WTC11 (cell line): ENCODE data around the gene KIAA1328. TPM values are rescaled to one million over a fixed set of nuclear protein-coding genes. Genes with fewer than 3 reads are reported as not detected.

Experiments
- ATAC-seq: fragments of 200-7000 bp; cut with Tn5 transposase; 2 replicates; pipeline ENCODE4 v1.10.0; 2021; ENCODE audit warnings: mild to moderate bottlenecking, moderate library complexity
- CTCF ChIA-PET: fragments of 300-600 bp; sonication (Branson Sonifier 250); formaldehyde crosslinking; loops from one replicate; lab custom pipeline; 2021; ENCODE audit warnings: antibody characterized with exemption; lab: Charles Lee
- POLR2A ChIA-PET: fragments of 350-600 bp; sonication (Branson Sonifier 250); formaldehyde crosslinking; loops from one replicate; lab custom pipeline; 2021; ENCODE audit warnings: antibody characterized with exemption; lab: Charles Lee
- DNase-seq: peaks from one replicate; pipeline ENCODE4 v3.0.0; 2021; ENCODE audit warnings: low spot score
- H3K27ac Mint-ChIP-seq: 2 replicates; pipeline ENCODE4 v1.8.0; 2021; ENCODE audit warnings: mixed read lengths
- H3K27me3 Mint-ChIP-seq: 2 replicates; pipeline ENCODE4 v1.8.0; 2021; ENCODE audit warnings: low read depth, mild to moderate bottlenecking, moderate library complexity, mixed read lengths
- H3K36me3 Mint-ChIP-seq: 2 replicates; pipeline ENCODE4 v1.8.0; 2021; ENCODE audit warnings: mixed read lengths
- H3K4me1 Mint-ChIP-seq: 2 replicates; pipeline ENCODE4 v1.8.0; 2022; ENCODE audit warnings: mixed read lengths
- H3K4me3 Mint-ChIP-seq: 2 replicates; pipeline ENCODE4 v1.8.0; 2021; ENCODE audit warnings: mild to moderate bottlenecking, moderate library complexity, mixed read lengths
- H3K9me3 Mint-ChIP-seq: 2 replicates; pipeline ENCODE4 v1.8.0; 2021; ENCODE audit warnings: mixed read lengths
- CREB1 ChIP-seq: sonication (generic); formaldehyde crosslinking; IDR thresholded peaks from 2 replicates; pipeline ENCODE4 v1.8.0; 2023; ENCODE audit warnings: mild to moderate bottlenecking, missing genetic modification reagents
- FOXK1 ChIP-seq: sonication (generic); formaldehyde crosslinking; IDR thresholded peaks from 2 replicates; pipeline ENCODE4 v1.8.0; 2022; ENCODE audit warnings: mild to moderate bottlenecking, moderate library complexity, missing genetic modification reagents
- GABPB1 ChIP-seq: sonication (generic); formaldehyde crosslinking; IDR thresholded peaks from 2 replicates; pipeline ENCODE4 v1.8.1; 2023; ENCODE audit warnings: mild to moderate bottlenecking, missing genetic modification reagents
- MYBL2 ChIP-seq: sonication (generic); formaldehyde crosslinking; IDR thresholded peaks from 2 replicates; pipeline ENCODE4 v1.8.1; 2023; ENCODE audit warnings: mild to moderate bottlenecking, moderate library complexity, missing genetic modification reagents
- NFYB ChIP-seq: sonication (generic); formaldehyde crosslinking; conservative IDR thresholded peaks from 2 replicates; pipeline ENCODE4 v1.8.0; 2022; ENCODE audit warnings: low read depth, missing genetic modification reagents
- SMAD3 ChIP-seq: sonication (generic); formaldehyde crosslinking; IDR thresholded peaks from 2 replicates; pipeline ENCODE4 v1.8.0; 2022; ENCODE audit warnings: missing genetic modification reagents, mild to moderate bottlenecking, borderline replicate concordance
- TEAD4 ChIP-seq: sonication (generic); formaldehyde crosslinking; IDR thresholded peaks from 2 replicates; pipeline ENCODE4 v1.8.0; 2022; ENCODE audit warnings: mild to moderate bottlenecking, missing genetic modification reagents
- TP53 ChIP-seq: sonication (generic); formaldehyde crosslinking; IDR thresholded peaks from 2 replicates; pipeline ENCODE4 v1.8.1; 2023; ENCODE audit warnings: mild to moderate bottlenecking, missing genetic modification reagents
- ZNF263 ChIP-seq: sonication (generic); formaldehyde crosslinking; IDR thresholded peaks from 2 replicates; pipeline ENCODE4 v1.8.1; 2022; ENCODE audit warnings: low read depth, mild to moderate bottlenecking, moderate library complexity, missing genetic modification reagents
- ZNF317 ChIP-seq: sonication (generic); formaldehyde crosslinking; IDR thresholded peaks from 2 replicates; pipeline ENCODE4 v1.8.1; 2023; ENCODE audit warnings: low read depth, mild to moderate bottlenecking, moderate library complexity, missing genetic modification reagents, borderline replicate concordance
- ZNF671 ChIP-seq: fragments of 250-450 bp; sonication (Bioruptor Pico); IDR thresholded peaks from 2 replicates; pipeline ENCODE4 v1.8.0; 2021; ENCODE audit warnings: mild to moderate bottlenecking
- total RNA-seq: library from RNA; stranded (reverse); gene quantifications from 3 replicates; pipeline ENCODE4 v1.2.3, GENCODE V29; 2021
- TF ChIP-seq, protein P1 (sequence below): sonication (generic); formaldehyde crosslinking; IDR thresholded peaks from 2 replicates; pipeline ENCODE4 v1.8.1; 2023; ENCODE audit warnings: mild to moderate bottlenecking, missing genetic modification reagents
- TF ChIP-seq, protein P2 (sequence below): fragments of 250-450 bp; sonication (Bioruptor Pico); IDR thresholded peaks from 2 replicates; pipeline ENCODE4 v2.1.2; 2022; ENCODE audit warnings: mild to moderate bottlenecking, moderate library complexity
- TF ChIP-seq, protein P3 (sequence below): sonication (generic); formaldehyde crosslinking; IDR thresholded peaks from 2 replicates; pipeline ENCODE4 v1.8.1; 2022; ENCODE audit warnings: low read depth, mild to moderate bottlenecking, moderate library complexity, missing genetic modification reagents, borderline replicate concordance
- TF ChIP-seq, protein P4 (sequence below): fragments of 250-450 bp; sonication (Bioruptor Pico); IDR thresholded peaks from 2 replicates; pipeline ENCODE4 v1.9.0; 2021; ENCODE audit warnings: mild to moderate bottlenecking, borderline replicate concordance
- TF ChIP-seq, protein P5 (sequence below): sonication (generic); formaldehyde crosslinking; IDR thresholded peaks from 2 replicates; pipeline ENCODE4 v1.8.0; 2023; ENCODE audit warnings: mild to moderate bottlenecking, missing genetic modification reagents

Gene KIAA1328
- total RNA-seq, 1 experiment from 2014 or later: 4.8 TPM

DNA sequence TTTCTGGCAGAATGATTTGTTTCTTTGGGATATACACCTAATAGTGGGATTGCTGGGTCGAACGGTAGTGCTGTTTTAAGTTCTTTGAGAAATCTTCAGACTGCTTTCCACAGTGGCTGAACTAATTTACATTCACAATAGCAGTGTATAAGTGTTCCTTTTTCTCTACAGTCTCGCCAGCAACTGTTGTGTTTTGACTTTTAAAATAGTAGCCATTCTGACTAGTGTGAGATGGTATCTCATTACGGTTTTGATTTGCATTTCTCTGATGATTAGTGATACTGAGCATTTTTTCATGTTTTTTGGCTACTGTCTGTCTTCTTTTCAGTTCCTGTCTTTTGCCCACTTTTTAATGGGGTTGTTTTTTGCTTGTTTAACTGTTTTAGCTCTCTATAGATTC is 306.2 kb downstream of the KIAA1328 start:
- no peak overlapping the region for H3K27ac Mint-ChIP-seq
- peaks cover 27% of the 10 kb centered on the region for H3K4me1 Mint-ChIP-seq
- ATAC-seq (no peak), DNase-seq (no peak)
- POLR2A ChIA-PET: no interaction called here
- H3K9me3 Mint-ChIP-seq: peaks cover 27% of the 10 kb centered on the region
- no peaks in the 10 kb centered on the region for H3K27me3 Mint-ChIP-seq
- no peak overlapping the region for H3K4me3 Mint-ChIP-seq
- CTCF ChIA-PET: no interaction called here
- TF ChIP-seq ZNF263 (CRISPR knock-in tag): no peak
- TF ChIP-seq MYBL2 (CRISPR knock-in tag): no peak
- no peak for TF ChIP-seq ZNF317
- TF ChIP-seq, protein P1, sequence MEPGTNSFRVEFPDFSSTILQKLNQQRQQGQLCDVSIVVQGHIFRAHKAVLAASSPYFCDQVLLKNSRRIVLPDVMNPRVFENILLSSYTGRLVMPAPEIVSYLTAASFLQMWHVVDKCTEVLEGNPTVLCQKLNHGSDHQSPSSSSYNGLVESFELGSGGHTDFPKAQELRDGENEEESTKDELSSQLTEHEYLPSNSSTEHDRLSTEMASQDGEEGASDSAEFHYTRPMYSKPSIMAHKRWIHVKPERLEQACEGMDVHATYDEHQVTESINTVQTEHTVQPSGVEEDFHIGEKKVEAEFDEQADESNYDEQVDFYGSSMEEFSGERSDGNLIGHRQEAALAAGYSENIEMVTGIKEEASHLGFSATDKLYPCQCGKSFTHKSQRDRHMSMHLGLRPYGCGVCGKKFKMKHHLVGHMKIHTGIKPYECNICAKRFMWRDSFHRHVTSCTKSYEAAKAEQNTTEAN (CRISPR knock-in tag): no peak
- no peak for TF ChIP-seq FOXK1 (CRISPR knock-in tag)
- no peak for TF ChIP-seq GABPB1
- no peak for TF ChIP-seq SMAD3
- TF ChIP-seq TP53 (CRISPR knock-in tag): no peak
- TF ChIP-seq, all 79 proteins: peak for 0
- peaks cover 14% of the 10 kb centered on the region; the same call in 1 of the 2 replicates for H3K36me3 Mint-ChIP-seq

DNA sequence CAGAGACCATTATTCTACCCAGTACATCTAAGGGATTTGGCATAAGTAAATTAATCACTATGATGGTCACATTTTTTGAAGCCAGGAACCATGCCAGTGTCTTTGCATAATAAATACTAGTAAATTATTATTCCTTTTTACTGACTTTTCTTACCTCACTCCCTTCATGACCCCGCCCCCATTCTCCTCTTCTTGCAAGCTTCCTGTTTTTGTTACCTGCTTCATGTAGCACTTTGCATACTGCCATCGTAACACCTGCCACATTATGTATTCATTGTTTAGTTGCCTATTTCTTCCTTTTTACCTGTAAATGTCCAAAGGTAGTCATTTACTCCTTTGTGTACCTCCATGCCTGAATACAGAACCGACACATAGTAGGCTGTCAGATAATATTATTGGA is 309.5 kb downstream of the KIAA1328 start:
- peaks cover 35% of the 10 kb centered on the region for H3K4me1 Mint-ChIP-seq
- DNase-seq: peak; percentile 16
- POLR2A ChIA-PET: no interaction called here
- H3K9me3 Mint-ChIP-seq: peaks cover 18% of the 10 kb centered on the region
- ATAC-seq: peak; percentile 60
- no peak overlapping the region for H3K4me3 Mint-ChIP-seq
- H3K27ac Mint-ChIP-seq: no peak overlapping the region; the same call in 1 of the 2 replicates
- H3K27me3 Mint-ChIP-seq: no peaks in the 10 kb centered on the region
- CTCF ChIA-PET: interaction anchor here (1.0 kb wide), 1 partner anchor 115 kb away, joined by 3 read pairs; no protein-coding TSS in a partner anchor
- 0 out of 2 replicates have a peak, but pooled peaks cover 8% of the 10 kb centered on the region for H3K36me3 Mint-ChIP-seq
- no peak for TF ChIP-seq TEAD4 (CRISPR knock-in tag)
- TF ChIP-seq, protein P2, sequence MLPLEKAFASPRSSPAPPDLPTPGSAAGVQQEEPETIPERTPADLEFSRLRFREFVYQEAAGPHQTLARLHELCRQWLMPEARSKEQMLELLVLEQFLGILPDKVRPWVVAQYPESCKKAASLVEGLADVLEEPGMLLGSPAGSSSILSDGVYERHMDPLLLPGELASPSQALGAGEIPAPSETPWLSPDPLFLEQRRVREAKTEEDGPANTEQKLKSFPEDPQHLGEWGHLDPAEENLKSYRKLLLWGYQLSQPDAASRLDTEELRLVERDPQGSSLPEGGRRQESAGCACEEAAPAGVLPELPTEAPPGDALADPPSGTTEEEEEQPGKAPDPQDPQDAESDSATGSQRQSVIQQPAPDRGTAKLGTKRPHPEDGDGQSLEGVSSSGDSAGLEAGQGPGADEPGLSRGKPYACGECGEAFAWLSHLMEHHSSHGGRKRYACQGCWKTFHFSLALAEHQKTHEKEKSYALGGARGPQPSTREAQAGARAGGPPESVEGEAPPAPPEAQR (CRISPR knock-in tag): no peak
- TF ChIP-seq, all 79 proteins: peak for 0

DNA sequence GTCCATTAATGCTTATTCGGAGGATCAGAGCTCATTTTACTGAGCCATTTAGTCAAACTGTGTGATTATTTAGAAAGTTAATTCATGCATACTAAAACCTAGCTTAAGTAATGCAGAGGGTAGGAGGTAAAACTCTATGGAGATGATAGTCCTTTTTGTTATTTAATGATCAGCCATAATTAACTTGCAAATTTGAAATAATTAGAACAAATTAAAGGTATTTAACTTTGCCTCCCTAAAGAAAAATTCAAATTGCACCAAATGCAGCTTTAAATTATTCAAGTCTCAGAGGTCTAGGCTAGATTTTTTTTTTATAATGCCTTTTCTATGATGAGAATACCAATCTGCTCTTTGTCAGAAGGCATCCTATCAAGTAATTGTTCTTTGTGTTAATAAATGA is 310.9 kb downstream of the KIAA1328 start:
- no peaks in the 10 kb centered on the region for H3K27me3 Mint-ChIP-seq
- ChIA-PET POLR2A (no interaction called here), CTCF (interaction anchor here (0.6 kb wide), 1 partner anchor 35 kb away, joined by 3 read pairs; no protein-coding TSS in a partner anchor)
- H3K36me3 Mint-ChIP-seq: 0 out of 2 replicates have a peak, but pooled peaks cover 7% of the 10 kb centered on the region
- TF ChIP-seq, protein P1 (CRISPR knock-in tag): no peak
- TF ChIP-seq, protein P3, sequence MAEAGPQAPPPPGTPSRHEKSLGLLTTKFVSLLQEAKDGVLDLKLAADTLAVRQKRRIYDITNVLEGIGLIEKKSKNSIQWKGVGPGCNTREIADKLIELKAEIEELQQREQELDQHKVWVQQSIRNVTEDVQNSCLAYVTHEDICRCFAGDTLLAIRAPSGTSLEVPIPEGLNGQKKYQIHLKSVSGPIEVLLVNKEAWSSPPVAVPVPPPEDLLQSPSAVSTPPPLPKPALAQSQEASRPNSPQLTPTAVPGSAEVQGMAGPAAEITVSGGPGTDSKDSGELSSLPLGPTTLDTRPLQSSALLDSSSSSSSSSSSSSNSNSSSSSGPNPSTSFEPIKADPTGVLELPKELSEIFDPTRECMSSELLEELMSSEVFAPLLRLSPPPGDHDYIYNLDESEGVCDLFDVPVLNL (CRISPR knock-in tag): no peak
- TF ChIP-seq CREB1 (CRISPR knock-in tag): no peak
- ATAC-seq: no peak
- peaks cover 35% of the 10 kb centered on the region for H3K4me1 Mint-ChIP-seq
- H3K9me3 Mint-ChIP-seq: peaks cover 16% of the 10 kb centered on the region
- DNase-seq: no peak
- 0 out of 2 replicates have a peak overlapping the region, but pooled peaks have one; percentile 59 for H3K27ac Mint-ChIP-seq
- no peak overlapping the region for H3K4me3 Mint-ChIP-seq

DNA sequence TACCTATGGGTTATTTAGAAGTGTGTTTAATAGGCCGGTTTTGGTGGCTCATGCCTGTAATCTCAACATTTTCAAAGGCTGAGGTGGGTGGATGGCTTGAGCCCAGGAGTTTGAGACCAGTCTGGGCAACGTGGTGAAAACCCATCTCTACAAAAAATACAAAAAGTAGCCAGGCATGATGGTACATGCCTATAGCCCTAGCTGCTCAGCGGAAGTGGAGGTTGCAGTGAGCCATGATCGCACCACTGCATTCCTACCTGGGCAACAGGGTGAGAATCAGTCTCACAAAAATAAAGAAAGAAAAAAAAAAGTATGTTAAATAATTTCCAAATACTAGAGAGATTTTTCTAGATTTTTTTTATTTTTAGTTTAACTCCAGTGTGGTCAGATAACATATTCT is 316.0 kb downstream of the KIAA1328 start:
- CTCF ChIA-PET: no interaction called here
- POLR2A ChIA-PET: no interaction called here
- ATAC-seq (no peak), DNase-seq (no peak)
- peaks cover 7% of the 10 kb centered on the region; the same call in 1 of the 2 replicates for H3K9me3 Mint-ChIP-seq
- H3K4me3 Mint-ChIP-seq: no peak overlapping the region
- no peaks in the 10 kb centered on the region for H3K27me3 Mint-ChIP-seq
- H3K36me3 Mint-ChIP-seq: no peaks in the 10 kb centered on the region
- peaks cover 11% of the 10 kb centered on the region for H3K4me1 Mint-ChIP-seq
- H3K27ac Mint-ChIP-seq: no peak overlapping the region
- TF ChIP-seq, protein P4, sequence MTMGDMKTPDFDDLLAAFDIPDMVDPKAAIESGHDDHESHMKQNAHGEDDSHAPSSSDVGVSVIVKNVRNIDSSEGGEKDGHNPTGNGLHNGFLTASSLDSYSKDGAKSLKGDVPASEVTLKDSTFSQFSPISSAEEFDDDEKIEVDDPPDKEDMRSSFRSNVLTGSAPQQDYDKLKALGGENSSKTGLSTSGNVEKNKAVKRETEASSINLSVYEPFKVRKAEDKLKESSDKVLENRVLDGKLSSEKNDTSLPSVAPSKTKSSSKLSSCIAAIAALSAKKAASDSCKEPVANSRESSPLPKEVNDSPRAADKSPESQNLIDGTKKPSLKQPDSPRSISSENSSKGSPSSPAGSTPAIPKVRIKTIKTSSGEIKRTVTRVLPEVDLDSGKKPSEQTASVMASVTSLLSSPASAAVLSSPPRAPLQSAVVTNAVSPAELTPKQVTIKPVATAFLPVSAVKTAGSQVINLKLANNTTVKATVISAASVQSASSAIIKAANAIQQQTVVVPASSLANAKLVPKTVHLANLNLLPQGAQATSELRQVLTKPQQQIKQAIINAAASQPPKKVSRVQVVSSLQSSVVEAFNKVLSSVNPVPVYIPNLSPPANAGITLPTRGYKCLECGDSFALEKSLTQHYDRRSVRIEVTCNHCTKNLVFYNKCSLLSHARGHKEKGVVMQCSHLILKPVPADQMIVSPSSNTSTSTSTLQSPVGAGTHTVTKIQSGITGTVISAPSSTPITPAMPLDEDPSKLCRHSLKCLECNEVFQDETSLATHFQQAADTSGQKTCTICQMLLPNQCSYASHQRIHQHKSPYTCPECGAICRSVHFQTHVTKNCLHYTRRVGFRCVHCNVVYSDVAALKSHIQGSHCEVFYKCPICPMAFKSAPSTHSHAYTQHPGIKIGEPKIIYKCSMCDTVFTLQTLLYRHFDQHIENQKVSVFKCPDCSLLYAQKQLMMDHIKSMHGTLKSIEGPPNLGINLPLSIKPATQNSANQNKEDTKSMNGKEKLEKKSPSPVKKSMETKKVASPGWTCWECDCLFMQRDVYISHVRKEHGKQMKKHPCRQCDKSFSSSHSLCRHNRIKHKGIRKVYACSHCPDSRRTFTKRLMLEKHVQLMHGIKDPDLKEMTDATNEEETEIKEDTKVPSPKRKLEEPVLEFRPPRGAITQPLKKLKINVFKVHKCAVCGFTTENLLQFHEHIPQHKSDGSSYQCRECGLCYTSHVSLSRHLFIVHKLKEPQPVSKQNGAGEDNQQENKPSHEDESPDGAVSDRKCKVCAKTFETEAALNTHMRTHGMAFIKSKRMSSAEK (CRISPR knock-in tag): no peak
- TF ChIP-seq, protein P5, sequence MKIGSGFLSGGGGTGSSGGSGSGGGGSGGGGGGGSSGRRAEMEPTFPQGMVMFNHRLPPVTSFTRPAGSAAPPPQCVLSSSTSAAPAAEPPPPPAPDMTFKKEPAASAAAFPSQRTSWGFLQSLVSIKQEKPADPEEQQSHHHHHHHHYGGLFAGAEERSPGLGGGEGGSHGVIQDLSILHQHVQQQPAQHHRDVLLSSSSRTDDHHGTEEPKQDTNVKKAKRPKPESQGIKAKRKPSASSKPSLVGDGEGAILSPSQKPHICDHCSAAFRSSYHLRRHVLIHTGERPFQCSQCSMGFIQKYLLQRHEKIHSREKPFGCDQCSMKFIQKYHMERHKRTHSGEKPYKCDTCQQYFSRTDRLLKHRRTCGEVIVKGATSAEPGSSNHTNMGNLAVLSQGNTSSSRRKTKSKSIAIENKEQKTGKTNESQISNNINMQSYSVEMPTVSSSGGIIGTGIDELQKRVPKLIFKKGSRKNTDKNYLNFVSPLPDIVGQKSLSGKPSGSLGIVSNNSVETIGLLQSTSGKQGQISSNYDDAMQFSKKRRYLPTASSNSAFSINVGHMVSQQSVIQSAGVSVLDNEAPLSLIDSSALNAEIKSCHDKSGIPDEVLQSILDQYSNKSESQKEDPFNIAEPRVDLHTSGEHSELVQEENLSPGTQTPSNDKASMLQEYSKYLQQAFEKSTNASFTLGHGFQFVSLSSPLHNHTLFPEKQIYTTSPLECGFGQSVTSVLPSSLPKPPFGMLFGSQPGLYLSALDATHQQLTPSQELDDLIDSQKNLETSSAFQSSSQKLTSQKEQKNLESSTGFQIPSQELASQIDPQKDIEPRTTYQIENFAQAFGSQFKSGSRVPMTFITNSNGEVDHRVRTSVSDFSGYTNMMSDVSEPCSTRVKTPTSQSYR (CRISPR knock-in tag): no peak
- no peak for TF ChIP-seq ZNF671 (CRISPR knock-in tag)
- TF ChIP-seq NFYB (CRISPR knock-in tag): no peak
